HCT116 (cell line): ENCODE measurements around the gene SENP1. TPM values are rescaled to one million over a fixed set of nuclear protein-coding genes. Genes with fewer than 3 reads are reported as not detected.

Source experiments
- ATAC-seq: fragments of 200-7000 bp; cut with Tn5 transposase; 2 replicates; pipeline ENCODE4 v1.9.1; 2020; ENCODE audit warnings: mild to moderate bottlenecking, moderate library complexity
- BruUV-seq: library from RNA; stranded (reverse); fragments of 400-500 nt; replicated peaks from 2 replicates; lab custom pipeline; 2021; lab: Mats Ljungman, UMichigan
- CTCF ChIA-PET: fragments of 300-600 bp; sonication (Branson Sonifier 250); formaldehyde crosslinking; loops from one replicate; lab custom pipeline; 2021; ENCODE audit warnings: antibody characterized with exemption; lab: Charles Lee
- POLR2A ChIA-PET: fragments of 300-600, 350-600 bp; sonication (Branson Sonifier 250); formaldehyde crosslinking; loops from one replicate; lab custom pipeline; 2021; ENCODE audit warnings: antibody characterized with exemption; lab: Charles Lee
- RAD21 ChIA-PET, 2 experiments: fragments of 300-600 bp; sonication (Branson Sonifier 250); formaldehyde crosslinking; loops; one replicate each; lab custom pipeline; 2023; ENCODE audit warnings: low total read pairs in 2 of 2; ENCODE audit not compliant: uncharacterized antibody in 2 of 2, unreplicated experiment in 2 of 2, low non-redundant PET in 1 of 2; lab: Charles Lee
- DNase-seq: peaks from one replicate; pipeline ENCODE4 v3.0.0-alpha.2; 2010; ENCODE audit warnings: low read depth, low spot score
- H2AFZ ChIP-seq: fragments of 200-600 bp; shearing (Covaris generic), sonication (generic); 2 replicates; pipeline ENCODE4 v1.6.1; 2017; ENCODE audit warnings: low read depth, mixed run types, mixed read lengths, antibody characterized with exemption, low read length; ENCODE audit not compliant: poor library complexity, severe bottlenecking
- H3K27ac ChIP-seq: 2 replicates; pipeline ENCODE4 v1.5.1; 2012; ENCODE audit warnings: low read depth, low read length
- H3K27me3 ChIP-seq: fragments of 200-600 bp; sonication (generic); 2 replicates; pipeline ENCODE4 v1.6.1; 2016; ENCODE audit warnings: mixed run types, low read length, mixed read lengths; ENCODE audit not compliant: insufficient read depth
- H3K36me3 ChIP-seq, 2 experiments: fragments of 200-500 bp in 1 of 2; fragments of 200-600 bp in 1 of 2; sonication (Bioruptor generic) in 1 of 2; sonication (generic) in 1 of 2; 2 replicates each; pipeline versions ENCODE4 v1.5.1 to v1.6.1; 2014 to 2016; ENCODE audit warnings: low read length in 2 of 2, inconsistent platforms in 1 of 2, mixed read lengths in 1 of 2, mixed run types in 1 of 2; ENCODE audit not compliant: insufficient read depth in 2 of 2, control insufficient read depth in 1 of 2
- H3K4me1 ChIP-seq, 2 experiments: fragments of 200-600 bp in 1 of 2; sonication (generic) in 1 of 2; 2 replicates each; pipeline versions ENCODE4 v1.5.1 to v1.6.1; 2012 to 2017; ENCODE audit warnings: low read length in 2 of 2, inconsistent platforms in 1 of 2, mild to moderate bottlenecking in 1 of 2, mixed read lengths in 1 of 2, mixed run types in 1 of 2, moderate library complexity in 1 of 2; ENCODE audit not compliant: insufficient read depth in 2 of 2, control insufficient read depth in 1 of 2
- H3K4me2 ChIP-seq: fragments of 200-600 bp; sonication (generic); 2 replicates; pipeline ENCODE4 v1.6.1; 2017; ENCODE audit warnings: mixed run types, low read length, mixed read lengths
- H3K4me3 ChIP-seq, 2 experiments: fragments of 200-600 bp in 1 of 2; sonication (generic) in 1 of 2; replicated peaks in 1 of 2; 2 replicates each; pipeline ENCODE4 v1.5.1; 2011 to 2016; ENCODE audit warnings: low read length in 2 of 2, control low read depth in 1 of 2, low read depth in 1 of 2, mild to moderate bottlenecking in 1 of 2, mixed read lengths in 1 of 2, mixed run types in 1 of 2
- H3K79me2 ChIP-seq: fragments of 200-600 bp; sonication (generic); 2 replicates; pipeline ENCODE4 v1.6.1; 2017; ENCODE audit warnings: mild to moderate bottlenecking, mixed run types, low read length, moderate library complexity, mixed read lengths; ENCODE audit not compliant: insufficient read depth
- H3K9ac ChIP-seq: fragments of 200-600 bp; sonication (generic); 2 replicates; pipeline ENCODE4 v1.6.1; 2016; ENCODE audit warnings: low read length, mixed read lengths
- H3K9me2 ChIP-seq: fragments of 200-600 bp; sonication (generic), shearing (Covaris generic); 2 replicates; pipeline ENCODE4 v1.6.1; 2017; ENCODE audit warnings: mixed run types, mild to moderate bottlenecking, moderate library complexity; ENCODE audit not compliant: insufficient read depth
- H3K9me3 ChIP-seq, 2 experiments: fragments of 200-500 bp in 1 of 2; fragments of 200-600 bp in 1 of 2; sonication (Bioruptor generic) in 1 of 2; sonication (generic) in 1 of 2; 2 replicates each; pipeline ENCODE4 v1.6.1; 2014 to 2017; ENCODE audit warnings: low read length in 2 of 2, mixed read lengths in 2 of 2, inconsistent platforms in 1 of 2, low read depth in 1 of 2, mild to moderate bottlenecking in 1 of 2, mixed run types in 1 of 2, moderate library complexity in 1 of 2; ENCODE audit not compliant: control insufficient read depth in 1 of 2, insufficient read depth in 1 of 2
- H4K20me1 ChIP-seq: fragments of 200-600 bp; sonication (generic), shearing (Covaris generic); 2 replicates; pipeline ENCODE4 v1.6.1; 2017; ENCODE audit warnings: mixed run types, mild to moderate bottlenecking, moderate library complexity; ENCODE audit not compliant: insufficient read depth
- CBX3 ChIP-seq: IDR thresholded peaks from 2 replicates; pipeline ENCODE4 v1.6.1; 2012; ENCODE audit warnings: low read depth
- CEBPB ChIP-seq: IDR thresholded peaks from 2 replicates; pipeline ENCODE4 v1.6.1; 2012; ENCODE audit warnings: low read depth
- EGR1 ChIP-seq: IDR thresholded peaks from 2 replicates; pipeline ENCODE4 v1.6.1; 2012; ENCODE audit warnings: low read depth
- ELF1 ChIP-seq: IDR thresholded peaks from 2 replicates; pipeline ENCODE4 v1.6.1; 2012; ENCODE audit warnings: low read depth, borderline replicate concordance
- EZH2phosphoT487 ChIP-seq: fragments of 200-600 bp; IDR thresholded peaks from 2 replicates; pipeline ENCODE4 v1.6.1; 2018; ENCODE audit warnings: antibody characterized with exemption, borderline replicate concordance
- FOSL1 ChIP-seq: IDR thresholded peaks from 2 replicates; pipeline ENCODE4 v1.6.1; 2012; ENCODE audit warnings: low read depth
- POLR2A ChIP-seq: IDR thresholded peaks from 2 replicates; pipeline ENCODE4 v1.7.0; 2011; ENCODE audit warnings: borderline replicate concordance; ENCODE audit not compliant: insufficient read depth, insufficient read length; ENCODE audit errors: extremely low read depth
- SIN3A ChIP-seq: IDR thresholded peaks from 2 replicates; pipeline ENCODE4 v1.6.1; 2012; ENCODE audit warnings: low read depth
- SP1 ChIP-seq: IDR thresholded peaks from 2 replicates; pipeline ENCODE4 v1.6.1; 2012; ENCODE audit warnings: low read depth
- SRF ChIP-seq: IDR thresholded peaks from 2 replicates; pipeline ENCODE4 v1.6.1; 2012; ENCODE audit warnings: low read depth
- TCF7L2 ChIP-seq: IDR thresholded peaks from 2 replicates; pipeline ENCODE4 v1.7.0; 2011; ENCODE audit warnings: borderline replicate concordance, inconsistent platforms; ENCODE audit not compliant: insufficient read depth, insufficient read length; ENCODE audit errors: extremely low read depth
- YY1 ChIP-seq: IDR thresholded peaks from 2 replicates; pipeline ENCODE4 v1.6.1; 2011; ENCODE audit warnings: low read length, low read depth, moderate library complexity, mild to moderate bottlenecking; ENCODE audit not compliant: insufficient replicate concordance; ENCODE audit errors: extremely low read depth
- ZFX ChIP-seq: fragments of 450-650 bp; IDR thresholded peaks from 2 replicates; pipeline ENCODE4 v1.6.1; 2017
- ZNF274 ChIP-seq: fragments of 200-500 bp; sonication (Bioruptor generic); IDR thresholded peaks from 2 replicates; pipeline ENCODE4 v1.6.1; 2014; ENCODE audit warnings: mild to moderate bottlenecking, low read depth, low read length, inconsistent platforms
- intact Hi-C: fragments of 100-400 bp; cut with micrococcal nuclease; formaldehyde crosslinking; loops from 2 replicates; pipeline ENCODE4 v1.10.0; 2022
- total RNA-seq: library from RNA; stranded (reverse); gene quantifications from one replicate; pipeline ENCODE4 v1.2.1, GENCODE V29; 2021; ENCODE audit not compliant: unreplicated experiment
- TF ChIP-seq, protein P1 (sequence below): IDR thresholded peaks from 2 replicates; pipeline ENCODE4 v1.6.1; 2012; ENCODE audit warnings: low read depth
- TF ChIP-seq, protein P2 (sequence below): IDR thresholded peaks from 2 replicates; pipeline ENCODE4 v1.6.1; 2011; ENCODE audit warnings: mild to moderate bottlenecking, low read length, moderate library complexity; ENCODE audit not compliant: insufficient replicate concordance; ENCODE audit errors: extremely low read depth
- TF ChIP-seq, protein P3 (sequence below): IDR thresholded peaks from 2 replicates; pipeline ENCODE4 v1.6.1; 2012

SENP1 gene
- total RNA-seq, 1 experiment from 2014 or later = 17.7 TPM

- no peak for DNase-seq
- no TSS peak for BruUV-seq
- RAD21 ChIA-PET = no interaction called here
- Histone ChIP-seq H3K4me3 (no peak overlapping the region), H3K9ac (no peak overlapping the region), H3K4me2 (no peak overlapping the region), H4K20me1 (no peaks in the 10 kb centered on the region), H3K79me2 (no peaks in the 10 kb centered on the region), H3K9me3 (no peaks in the 10 kb centered on the region), H3K9me2 (no peaks in the 10 kb centered on the region)
- ATAC-seq = no peak
- no peak for TF ChIP-seq SIN3A
- no peak for TF ChIP-seq SRF
- no peak for TF ChIP-seq ZFX
- TF ChIP-seq ELF1 = no peak
- no peak for TF ChIP-seq TCF7L2
- TF ChIP-seq EZH2phosphoT487 = no peak
- no peak for TF ChIP-seq SP1
- TF ChIP-seq, protein P1, sequence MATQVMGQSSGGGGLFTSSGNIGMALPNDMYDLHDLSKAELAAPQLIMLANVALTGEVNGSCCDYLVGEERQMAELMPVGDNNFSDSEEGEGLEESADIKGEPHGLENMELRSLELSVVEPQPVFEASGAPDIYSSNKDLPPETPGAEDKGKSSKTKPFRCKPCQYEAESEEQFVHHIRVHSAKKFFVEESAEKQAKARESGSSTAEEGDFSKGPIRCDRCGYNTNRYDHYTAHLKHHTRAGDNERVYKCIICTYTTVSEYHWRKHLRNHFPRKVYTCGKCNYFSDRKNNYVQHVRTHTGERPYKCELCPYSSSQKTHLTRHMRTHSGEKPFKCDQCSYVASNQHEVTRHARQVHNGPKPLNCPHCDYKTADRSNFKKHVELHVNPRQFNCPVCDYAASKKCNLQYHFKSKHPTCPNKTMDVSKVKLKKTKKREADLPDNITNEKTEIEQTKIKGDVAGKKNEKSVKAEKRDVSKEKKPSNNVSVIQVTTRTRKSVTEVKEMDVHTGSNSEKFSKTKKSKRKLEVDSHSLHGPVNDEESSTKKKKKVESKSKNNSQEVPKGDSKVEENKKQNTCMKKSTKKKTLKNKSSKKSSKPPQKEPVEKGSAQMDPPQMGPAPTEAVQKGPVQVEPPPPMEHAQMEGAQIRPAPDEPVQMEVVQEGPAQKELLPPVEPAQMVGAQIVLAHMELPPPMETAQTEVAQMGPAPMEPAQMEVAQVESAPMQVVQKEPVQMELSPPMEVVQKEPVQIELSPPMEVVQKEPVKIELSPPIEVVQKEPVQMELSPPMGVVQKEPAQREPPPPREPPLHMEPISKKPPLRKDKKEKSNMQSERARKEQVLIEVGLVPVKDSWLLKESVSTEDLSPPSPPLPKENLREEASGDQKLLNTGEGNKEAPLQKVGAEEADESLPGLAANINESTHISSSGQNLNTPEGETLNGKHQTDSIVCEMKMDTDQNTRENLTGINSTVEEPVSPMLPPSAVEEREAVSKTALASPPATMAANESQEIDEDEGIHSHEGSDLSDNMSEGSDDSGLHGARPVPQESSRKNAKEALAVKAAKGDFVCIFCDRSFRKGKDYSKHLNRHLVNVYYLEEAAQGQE = no peak
- TF ChIP-seq EGR1 = no peak
- TF ChIP-seq CBX3 = no peak
- TF ChIP-seq FOSL1 = no peak
- no peak for TF ChIP-seq ZNF274
- TF ChIP-seq POLR2A = no peak
- TF ChIP-seq, protein P2, sequence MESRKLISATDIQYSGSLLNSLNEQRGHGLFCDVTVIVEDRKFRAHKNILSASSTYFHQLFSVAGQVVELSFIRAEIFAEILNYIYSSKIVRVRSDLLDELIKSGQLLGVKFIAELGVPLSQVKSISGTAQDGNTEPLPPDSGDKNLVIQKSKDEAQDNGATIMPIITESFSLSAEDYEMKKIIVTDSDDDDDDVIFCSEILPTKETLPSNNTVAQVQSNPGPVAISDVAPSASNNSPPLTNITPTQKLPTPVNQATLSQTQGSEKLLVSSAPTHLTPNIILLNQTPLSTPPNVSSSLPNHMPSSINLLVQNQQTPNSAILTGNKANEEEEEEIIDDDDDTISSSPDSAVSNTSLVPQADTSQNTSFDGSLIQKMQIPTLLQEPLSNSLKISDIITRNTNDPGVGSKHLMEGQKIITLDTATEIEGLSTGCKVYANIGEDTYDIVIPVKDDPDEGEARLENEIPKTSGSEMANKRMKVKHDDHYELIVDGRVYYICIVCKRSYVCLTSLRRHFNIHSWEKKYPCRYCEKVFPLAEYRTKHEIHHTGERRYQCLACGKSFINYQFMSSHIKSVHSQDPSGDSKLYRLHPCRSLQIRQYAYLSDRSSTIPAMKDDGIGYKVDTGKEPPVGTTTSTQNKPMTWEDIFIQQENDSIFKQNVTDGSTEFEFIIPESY = no peak
- no peak for TF ChIP-seq CEBPB
- no peak for TF ChIP-seq YY1
- TF ChIP-seq, protein P3, sequence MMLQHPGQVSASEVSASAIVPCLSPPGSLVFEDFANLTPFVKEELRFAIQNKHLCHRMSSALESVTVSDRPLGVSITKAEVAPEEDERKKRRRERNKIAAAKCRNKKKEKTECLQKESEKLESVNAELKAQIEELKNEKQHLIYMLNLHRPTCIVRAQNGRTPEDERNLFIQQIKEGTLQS = no peak
- TF ChIP-seq, all 23 proteins: peak for 0
- Histone ChIP-seq H3K27ac (no peak overlapping the region), H3K4me1 (no peaks in the 10 kb centered on the region), H3K27me3 (no peaks in the 10 kb centered on the region), H2AFZ (no peak overlapping the region), H3K36me3 (peaks cover 13 to 23% of the 10 kb centered on the region in 2 experiments; a peak in 2 of 4 replicates)
- ChIA-PET POLR2A (no interaction called here), CTCF (no interaction called here)
- intact Hi-C loops = no loop called here
Observed at GRCh38 chr12:48078901-48079300, 27.0 kb downstream of the SENP1 start.
